ENCODE data around the gene EMC7. TPM values are rescaled to one million over a fixed set of nuclear protein-coding genes. Genes with fewer than 3 reads are reported as not detected.

EMC7 gene
- total RNA-seq, 2 donors from 2014 or later = 75.7 to 77.6 TPM

- no peak overlapping the region for H3K27ac Mint-ChIP-seq
These were observed 13.1 kb upstream of the EMC7 start for GRCh38 chr15:34114739-34115138.

DNA sequence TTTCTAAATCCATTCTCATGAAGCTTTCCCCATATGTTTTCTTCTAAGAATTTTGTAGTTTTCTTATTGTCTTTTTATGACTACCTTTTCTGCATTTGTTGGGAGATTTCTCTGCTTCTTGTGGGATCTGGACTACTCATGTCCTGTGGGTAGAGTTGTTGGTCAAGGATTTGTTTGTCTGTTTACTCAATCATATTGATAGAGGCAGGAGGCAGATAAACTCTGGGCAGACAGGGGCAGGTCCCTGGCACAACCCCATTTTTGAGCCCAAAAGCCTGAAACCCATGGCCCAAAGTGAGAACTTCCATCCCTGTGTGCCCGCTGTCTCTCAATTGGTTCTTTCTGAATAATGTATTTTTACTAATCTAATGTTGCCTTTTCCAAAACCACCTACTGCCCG, 12.6 kb upstream of the EMC7 start:
- Mint-ChIP-seq H3K4me1 (ENCODE audit: low read depth) (peaks cover 5% of the 10 kb centered on the region), H3K27me3 (ENCODE audit: low read depth) (peaks cover 13% of the 10 kb centered on the region)

More at GRCh38 chr15:34114739-34115138, 13.1 kb upstream of the EMC7 start:
- peaks cover 13% of the 10 kb centered on the region for H3K27me3 Mint-ChIP-seq (ENCODE audit: low read depth)
- peaks cover 5% of the 10 kb centered on the region for H3K4me1 Mint-ChIP-seq (ENCODE audit: low read depth)
- no peaks in the 10 kb centered on the region for H3K36me3 Mint-ChIP-seq (ENCODE audit: insufficient read depth in 2 of 2)
- no peak for ATAC-seq (replicated peaks in 1 of 2)
- H3K4me3 Mint-ChIP-seq = no peak overlapping the region
- no peaks in the 10 kb centered on the region for H3K9me3 Mint-ChIP-seq
- no peak for DNase-seq

GRCh38 chr15:34111488-34111887, 9.8 kb upstream of the EMC7 start:
- no peak overlapping the region for H3K4me3 Mint-ChIP-seq
- no peaks in the 10 kb centered on the region for H3K9me3 Mint-ChIP-seq
- H3K27ac Mint-ChIP-seq = no peak overlapping the region

More for the DNA sequence above, 12.6 kb upstream of the EMC7 start:
- Mint-ChIP-seq H3K4me3 (no peak overlapping the region), H3K27ac (no peak overlapping the region), H3K9me3 (no peaks in the 10 kb centered on the region), H3K36me3 (ENCODE audit: insufficient read depth in 2 of 2) (no peaks in the 10 kb centered on the region)
- no peak for ATAC-seq (replicated peaks in 1 of 2)
- no peak for DNase-seq

DNA sequence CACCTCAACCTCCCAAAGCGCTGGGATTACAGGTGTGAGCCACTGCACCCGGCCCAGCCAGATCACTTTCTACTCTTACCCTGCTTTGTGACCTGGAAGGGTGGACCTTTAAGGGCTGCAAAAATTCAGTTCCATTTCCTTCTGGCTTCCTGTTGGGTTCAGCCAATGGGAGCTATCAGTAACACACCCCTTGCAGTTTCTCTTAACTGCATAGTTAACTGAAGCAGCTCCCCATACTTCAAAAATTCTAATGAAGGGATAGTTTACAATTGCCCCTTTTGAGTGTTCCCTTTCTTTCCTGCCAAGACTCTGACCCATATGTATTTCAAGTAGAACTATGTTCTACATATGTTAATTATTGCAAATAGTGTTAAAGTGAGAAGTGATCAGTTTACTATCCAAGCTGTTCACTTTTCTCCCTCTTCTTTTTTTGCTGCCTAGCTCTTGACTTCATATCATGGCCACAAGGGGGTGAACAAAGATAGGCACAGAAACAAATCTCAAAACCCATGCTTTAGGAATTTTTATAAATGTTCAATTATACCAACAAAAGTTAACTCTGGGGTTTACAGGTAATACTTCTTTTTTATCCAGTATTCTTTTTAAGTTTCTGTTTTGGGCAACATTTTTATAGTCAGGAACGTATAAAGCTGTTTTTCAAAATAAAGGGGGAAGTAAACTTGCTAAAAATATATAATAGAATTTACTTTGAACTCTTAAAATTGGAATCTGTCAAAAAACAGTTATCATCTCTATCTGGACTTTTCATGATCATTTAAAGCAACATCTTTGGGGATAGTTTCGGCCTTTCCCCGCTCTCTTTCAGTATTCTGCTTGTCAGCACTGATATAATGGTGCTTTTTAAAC, 8.4 kb upstream of the EMC7 start:
- ATAC-seq (replicated peaks in 1 of 2) (peak; percentile 52 to 67), DNase-seq (peak; percentile 7 to 17)
- peaks cover 13% of the 10 kb centered on the region for H3K27me3 Mint-ChIP-seq (ENCODE audit: low read depth)
- H3K4me1 Mint-ChIP-seq (ENCODE audit: low read depth) = peaks cover 5% of the 10 kb centered on the region
- peaks cover 1 to 2% of the 10 kb centered on the region in 2 donors for H3K9me3 Mint-ChIP-seq
- H3K36me3 Mint-ChIP-seq (ENCODE audit: insufficient read depth in 2 of 2) = peaks cover 0 to 1% of the 10 kb centered on the region in 2 donors
- peak overlapping the region; percentile 82 for H3K27ac Mint-ChIP-seq
- H3K4me3 Mint-ChIP-seq = no peak overlapping the region

More at GRCh38 chr15:34111488-34111887, 9.8 kb upstream of the EMC7 start:
- no peak for ATAC-seq (replicated peaks in 1 of 2)
- no peak for DNase-seq
- peaks cover 13% of the 10 kb centered on the region for H3K27me3 Mint-ChIP-seq (ENCODE audit: low read depth)
- peaks cover 5% of the 10 kb centered on the region for H3K4me1 Mint-ChIP-seq (ENCODE audit: low read depth)
- H3K36me3 Mint-ChIP-seq (ENCODE audit: insufficient read depth in 2 of 2) = no peaks in the 10 kb centered on the region

DNA sequence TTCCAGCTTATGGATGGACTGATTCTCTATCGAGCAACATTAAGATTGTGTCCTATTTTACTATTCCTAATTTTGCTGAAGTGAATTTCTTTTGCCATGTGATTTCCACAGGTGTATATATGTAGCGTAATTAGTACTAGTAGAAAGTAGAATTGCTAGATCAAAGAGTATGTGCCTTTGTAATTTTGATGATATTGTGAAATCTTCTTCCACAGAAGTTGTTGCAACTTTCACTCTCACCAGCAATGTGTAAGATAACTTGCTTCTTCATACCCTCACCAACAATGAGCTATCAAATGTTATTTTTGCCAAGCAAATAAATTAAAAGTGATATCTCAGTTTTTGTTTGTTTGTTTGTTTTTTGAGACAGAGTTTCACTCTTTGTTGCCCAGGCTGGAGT, 5.7 kb upstream of the EMC7 start:
- no peak for DNase-seq

GRCh38 chr15:34106423-34106822, 4.8 kb upstream of the EMC7 start:
- no peak overlapping the region for H3K27ac Mint-ChIP-seq
- no peak overlapping the region for H3K4me3 Mint-ChIP-seq
- H3K9me3 Mint-ChIP-seq = peaks cover 3 to 6% of the 10 kb centered on the region in 2 donors
- ATAC-seq (replicated peaks in 1 of 2) = no peak
- H3K27me3 Mint-ChIP-seq (ENCODE audit: low read depth) = no peaks in the 10 kb centered on the region
- H3K36me3 Mint-ChIP-seq (ENCODE audit: insufficient read depth in 2 of 2) = peaks cover 7 to 18% of the 10 kb centered on the region in 2 donors
- no peak for DNase-seq
- H3K4me1 Mint-ChIP-seq (ENCODE audit: low read depth) = peaks cover 11% of the 10 kb centered on the region

More for the DNA sequence above, 5.7 kb upstream of the EMC7 start:
- Mint-ChIP-seq H3K4me1 (ENCODE audit: low read depth) (peaks cover 5% of the 10 kb centered on the region), H3K36me3 (ENCODE audit: insufficient read depth in 2 of 2) (peaks cover 3 to 16% of the 10 kb centered on the region in 2 donors), H3K27me3 (ENCODE audit: low read depth) (no peaks in the 10 kb centered on the region), H3K27ac (no peak overlapping the region), H3K4me3 (no peak overlapping the region), H3K9me3 (peaks cover 3 to 6% of the 10 kb centered on the region in 2 donors)
- no peak for ATAC-seq (replicated peaks in 1 of 2)

- Mint-ChIP-seq H3K36me3 (ENCODE audit: insufficient read depth in 2 of 2) (peaks cover 7 to 22% of the 10 kb centered on the region in 2 donors), H3K9me3 (peaks cover 3 to 6% of the 10 kb centered on the region in 2 donors), H3K27ac (peak overlapping the region; percentile 96), H3K4me1 (ENCODE audit: low read depth) (peaks cover 22% of the 10 kb centered on the region), H3K4me3 (peak overlapping the region; percentile 96 to 100), H3K27me3 (ENCODE audit: low read depth) (no peaks in the 10 kb centered on the region)
- DNase-seq = no peak
- no peak for ATAC-seq (replicated peaks in 1 of 2)
These were observed 688 bp upstream of the EMC7 start for GRCh38 chr15:34102175-34102925.

DNA sequence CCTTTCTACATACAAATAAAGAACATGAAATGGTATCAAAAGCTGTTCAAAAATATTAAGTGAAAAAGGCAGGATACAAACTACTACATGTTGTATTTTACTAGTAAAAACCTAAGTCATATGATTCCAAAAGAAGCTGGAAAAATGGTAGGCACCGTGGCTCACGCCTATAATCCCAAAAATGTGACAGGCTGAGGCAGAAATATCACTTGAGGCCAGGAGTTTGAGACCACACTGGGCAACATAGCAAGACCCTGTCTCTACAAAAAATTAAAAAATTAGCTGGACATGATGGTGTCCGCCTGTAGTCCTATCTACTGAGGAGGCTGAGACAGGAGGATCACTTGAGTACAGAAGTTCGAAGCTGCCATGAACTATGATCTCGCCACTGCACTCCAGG, 1.7 kb downstream of the EMC7 start:
- H3K4me1 Mint-ChIP-seq (ENCODE audit: low read depth) = peaks cover 25% of the 10 kb centered on the region
- DNase-seq (no peak), ATAC-seq (replicated peaks in 1 of 2) (no peak)
- H3K4me3 Mint-ChIP-seq = peak overlapping the region; percentile 68 to 82
- peaks cover 7 to 23% of the 10 kb centered on the region in 2 donors for H3K36me3 Mint-ChIP-seq (ENCODE audit: insufficient read depth in 2 of 2)
- peak overlapping the region; percentile 63 for H3K27ac Mint-ChIP-seq
- no peaks in the 10 kb centered on the region for H3K27me3 Mint-ChIP-seq (ENCODE audit: low read depth)
- peaks cover 0 to 5% of the 10 kb centered on the region in 2 donors for H3K9me3 Mint-ChIP-seq

DNA sequence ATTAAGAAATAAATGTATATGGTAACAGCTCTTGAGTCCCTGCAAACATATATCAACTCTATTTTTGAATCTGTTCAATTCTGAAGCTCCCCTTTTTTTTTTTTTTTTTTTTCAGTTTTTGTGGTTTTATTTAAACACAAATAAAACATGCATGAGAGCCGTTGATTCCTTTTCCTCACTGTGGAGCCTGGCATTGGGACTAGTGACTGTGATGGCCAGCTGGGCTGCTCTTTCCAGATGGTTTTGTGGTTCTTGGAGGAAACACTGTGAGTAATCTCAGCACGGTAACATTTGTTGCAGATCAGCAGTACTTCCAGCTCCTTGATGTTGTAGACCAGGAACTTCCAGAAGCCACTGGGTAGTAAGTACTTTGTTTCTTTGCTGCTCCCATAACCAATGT, 15.9 kb downstream of the EMC7 start:
- Mint-ChIP-seq H3K4me1 (ENCODE audit: low read depth) (no peaks in the 10 kb centered on the region), H3K4me3 (no peak overlapping the region), H3K9me3 (no peaks in the 10 kb centered on the region), H3K27me3 (ENCODE audit: low read depth) (no peaks in the 10 kb centered on the region), H3K36me3 (ENCODE audit: insufficient read depth in 2 of 2) (peaks cover 0 to 15% of the 10 kb centered on the region in 2 donors), H3K27ac (peak overlapping the region; percentile 31)
- no peak for ATAC-seq (replicated peaks in 1 of 2)
- no peak for DNase-seq

DNA sequence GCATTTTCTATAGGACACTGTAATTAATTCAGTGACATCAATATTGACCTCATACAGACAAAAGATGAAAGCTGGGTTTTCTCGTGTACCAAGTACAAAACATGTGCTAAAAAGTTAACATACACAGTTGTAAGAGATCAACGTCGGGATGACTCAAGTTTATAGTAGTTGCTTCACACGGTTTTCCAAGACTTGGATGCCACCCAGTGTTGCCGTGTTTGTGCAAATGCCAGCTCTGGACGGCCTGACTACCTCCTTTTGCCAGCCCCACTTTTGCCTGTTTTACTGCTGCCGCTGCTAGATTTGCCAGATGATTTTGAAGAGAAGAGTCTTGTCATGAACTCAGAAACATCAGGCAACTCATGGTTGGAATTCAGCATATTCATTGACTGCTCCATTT, 17.6 kb downstream of the EMC7 start:
- no peaks in the 10 kb centered on the region for H3K4me1 Mint-ChIP-seq (ENCODE audit: low read depth)
- H3K4me3 Mint-ChIP-seq = no peak overlapping the region
- ATAC-seq (replicated peaks in 1 of 2) (no peak), DNase-seq (no peak)
- H3K27me3 Mint-ChIP-seq (ENCODE audit: low read depth) = no peaks in the 10 kb centered on the region
- H3K36me3 Mint-ChIP-seq (ENCODE audit: insufficient read depth in 2 of 2) = peaks cover 0 to 9% of the 10 kb centered on the region in 2 donors
- no peak overlapping the region for H3K27ac Mint-ChIP-seq
- no peaks in the 10 kb centered on the region for H3K9me3 Mint-ChIP-seq

GRCh38 chr15:34079904-34080303, 21.8 kb downstream of the EMC7 start:
- no peaks in the 10 kb centered on the region for H3K9me3 Mint-ChIP-seq
- no peak overlapping the region for H3K27ac Mint-ChIP-seq
- no peaks in the 10 kb centered on the region for H3K4me1 Mint-ChIP-seq (ENCODE audit: low read depth)
- no peak overlapping the region for H3K4me3 Mint-ChIP-seq
- DNase-seq (no peak), ATAC-seq (replicated peaks in 1 of 2) (no peak)
- H3K27me3 Mint-ChIP-seq (ENCODE audit: low read depth) = no peaks in the 10 kb centered on the region
- H3K36me3 Mint-ChIP-seq (ENCODE audit: insufficient read depth in 2 of 2) = peaks cover 0 to 1% of the 10 kb centered on the region in 2 donors

GRCh38 chr15:34078900-34079299, 22.8 kb downstream of the EMC7 start:
- H3K27me3 Mint-ChIP-seq (ENCODE audit: low read depth) = no peaks in the 10 kb centered on the region
- no peak overlapping the region for H3K27ac Mint-ChIP-seq
- DNase-seq = no peak
- H3K4me3 Mint-ChIP-seq = no peak overlapping the region
- H3K4me1 Mint-ChIP-seq (ENCODE audit: low read depth) = no peaks in the 10 kb centered on the region
- peaks cover 1 to 3% of the 10 kb centered on the region in 2 donors for H3K36me3 Mint-ChIP-seq (ENCODE audit: insufficient read depth in 2 of 2)
- H3K9me3 Mint-ChIP-seq = no peaks in the 10 kb centered on the region
- ATAC-seq (replicated peaks in 1 of 2) = no peak

GRCh38 chr15:34076785-34077184, 24.9 kb downstream of the EMC7 start:
- ATAC-seq (replicated peaks in 1 of 2) = no peak
- Mint-ChIP-seq H3K36me3 (ENCODE audit: insufficient read depth in 2 of 2) (peaks cover 0 to 3% of the 10 kb centered on the region in 2 donors), H3K4me1 (ENCODE audit: low read depth) (no peaks in the 10 kb centered on the region), H3K27ac (no peak overlapping the region), H3K9me3 (no peaks in the 10 kb centered on the region), H3K4me3 (no peak overlapping the region), H3K27me3 (ENCODE audit: low read depth) (no peaks in the 10 kb centered on the region)
- DNase-seq = no peak
